WTC11 (cell line): ENCODE data around the gene TAF4. TPM values are rescaled to one million over a fixed set of nuclear protein-coding genes. Genes with fewer than 3 reads are reported as not detected.
A peak's percentile ranks its signal among the peaks of the same experiment; 100 is the strongest.

Source experiments
- ATAC-seq: fragments of 200-7000 bp; cut with Tn5 transposase; 2 replicates; pipeline ENCODE4 v1.10.0; 2021; ENCODE audit warnings: mild to moderate bottlenecking, moderate library complexity
- CTCF ChIA-PET: fragments of 300-600 bp; sonication (Branson Sonifier 250); formaldehyde crosslinking; loops from one replicate; lab custom pipeline; 2021; ENCODE audit warnings: antibody characterized with exemption; lab: Charles Lee
- POLR2A ChIA-PET: fragments of 350-600 bp; sonication (Branson Sonifier 250); formaldehyde crosslinking; loops from one replicate; lab custom pipeline; 2021; ENCODE audit warnings: antibody characterized with exemption; lab: Charles Lee
- DNase-seq: peaks from one replicate; pipeline ENCODE4 v3.0.0; 2021; ENCODE audit warnings: low spot score
- H3K27ac Mint-ChIP-seq: 2 replicates; pipeline ENCODE4 v1.8.0; 2021; ENCODE audit warnings: mixed read lengths
- H3K27me3 Mint-ChIP-seq: 2 replicates; pipeline ENCODE4 v1.8.0; 2021; ENCODE audit warnings: low read depth, mild to moderate bottlenecking, moderate library complexity, mixed read lengths
- H3K36me3 Mint-ChIP-seq: 2 replicates; pipeline ENCODE4 v1.8.0; 2021; ENCODE audit warnings: mixed read lengths
- H3K4me1 Mint-ChIP-seq: 2 replicates; pipeline ENCODE4 v1.8.0; 2022; ENCODE audit warnings: mixed read lengths
- H3K4me3 Mint-ChIP-seq: 2 replicates; pipeline ENCODE4 v1.8.0; 2021; ENCODE audit warnings: mild to moderate bottlenecking, moderate library complexity, mixed read lengths
- H3K9me3 Mint-ChIP-seq: 2 replicates; pipeline ENCODE4 v1.8.0; 2021; ENCODE audit warnings: mixed read lengths
- CREB1 ChIP-seq: sonication (generic); formaldehyde crosslinking; IDR thresholded peaks from 2 replicates; pipeline ENCODE4 v1.8.0; 2023; ENCODE audit warnings: mild to moderate bottlenecking, missing genetic modification reagents
- E2F4 ChIP-seq: sonication (generic); formaldehyde crosslinking; IDR thresholded peaks from 2 replicates; pipeline ENCODE4 v1.8.1; 2022; ENCODE audit warnings: low read depth, mild to moderate bottlenecking, moderate library complexity, missing genetic modification reagents, borderline replicate concordance
- EMX1 ChIP-seq: fragments of 250-450 bp; sonication (Bioruptor Pico); IDR thresholded peaks from 2 replicates; pipeline ENCODE4 v1.8.0; 2021; ENCODE audit warnings: mild to moderate bottlenecking
- ETV6 ChIP-seq: sonication (generic); formaldehyde crosslinking; IDR thresholded peaks from 2 replicates; pipeline ENCODE4 v1.8.1; 2022; ENCODE audit warnings: mild to moderate bottlenecking, missing genetic modification reagents
- GTF2I ChIP-seq: fragments of 250-450 bp; sonication (Bioruptor Pico); conservative IDR thresholded peaks from 2 replicates; pipeline ENCODE4 v1.4.0; 2021; ENCODE audit warnings: mild to moderate bottlenecking
- IRF1 ChIP-seq: sonication (generic); formaldehyde crosslinking; IDR thresholded peaks from 2 replicates; pipeline ENCODE4 v1.8.0; 2023; ENCODE audit warnings: missing genetic modification reagents
- IRF2 ChIP-seq: sonication (generic); formaldehyde crosslinking; IDR thresholded peaks from 2 replicates; pipeline ENCODE4 v1.8.0; 2022; ENCODE audit warnings: low read depth, missing genetic modification reagents, borderline replicate concordance
- JAZF1 ChIP-seq: fragments of 250-450 bp; sonication (Bioruptor Pico); IDR thresholded peaks from 2 replicates; pipeline ENCODE4 v1.9.0; 2021; ENCODE audit warnings: moderate library complexity, mild to moderate bottlenecking, inconsistent platforms
- NR1H2 ChIP-seq: sonication (generic); formaldehyde crosslinking; IDR thresholded peaks from 2 replicates; pipeline ENCODE4 v1.9.0; 2021; ENCODE audit warnings: mild to moderate bottlenecking, moderate library complexity, missing genetic modification reagents
- PRRX2 ChIP-seq: fragments of 250-450 bp; sonication (Bioruptor Pico); IDR thresholded peaks from 2 replicates; pipeline ENCODE4 v1.8.0; 2021; ENCODE audit warnings: mild to moderate bottlenecking
- RELA ChIP-seq: sonication (generic); formaldehyde crosslinking; IDR thresholded peaks from 2 replicates; pipeline ENCODE4 v1.8.1; 2022; ENCODE audit warnings: missing genetic modification reagents, mild to moderate bottlenecking, borderline replicate concordance
- TCF7 ChIP-seq: sonication (generic); formaldehyde crosslinking; IDR thresholded peaks from 2 replicates; pipeline ENCODE4 v1.8.0; 2022; ENCODE audit warnings: mild to moderate bottlenecking, low read depth, missing genetic modification reagents, moderate library complexity
- ZNF138 ChIP-seq: sonication (generic); formaldehyde crosslinking; conservative IDR thresholded peaks from 2 replicates; pipeline ENCODE4 v1.8.1; 2022; ENCODE audit warnings: mild to moderate bottlenecking, moderate library complexity, missing genetic modification reagents
- ZNF396 ChIP-seq: fragments of 250-450 bp; sonication (Bioruptor Pico); IDR thresholded peaks from 2 replicates; pipeline ENCODE4 v1.8.0; 2021; ENCODE audit warnings: mild to moderate bottlenecking, moderate library complexity, borderline replicate concordance
- ZNF416 ChIP-seq: fragments of 250-450 bp; sonication (Bioruptor Pico); IDR thresholded peaks from 2 replicates; pipeline ENCODE4 v1.9.0; 2021; ENCODE audit warnings: mild to moderate bottlenecking, inconsistent platforms
- ZSCAN18 ChIP-seq: fragments of 250-450 bp; sonication (Bioruptor Pico); IDR thresholded peaks from 2 replicates; pipeline ENCODE4 v2.1.2; 2022; ENCODE audit warnings: mild to moderate bottlenecking, moderate library complexity
- total RNA-seq: library from RNA; stranded (reverse); gene quantifications from 3 replicates; pipeline ENCODE4 v1.2.3, GENCODE V29; 2021
- TF ChIP-seq, protein P1 (sequence below): fragments of 250-450 bp; sonication (Bioruptor Pico); IDR thresholded peaks from 2 replicates; pipeline ENCODE4 v1.9.0; 2021; ENCODE audit warnings: mild to moderate bottlenecking
- TF ChIP-seq, protein P2 (sequence below): sonication (generic); formaldehyde crosslinking; conservative IDR thresholded peaks from 2 replicates; pipeline ENCODE4 v1.8.1; 2022; ENCODE audit warnings: mild to moderate bottlenecking, missing genetic modification reagents
- TF ChIP-seq, protein P3 (sequence below): sonication (generic); formaldehyde crosslinking; IDR thresholded peaks from 2 replicates; pipeline ENCODE4 v1.8.1; 2022; ENCODE audit warnings: missing genetic modification reagents, borderline replicate concordance
- TF ChIP-seq, protein P4 (sequence below): sonication (generic); formaldehyde crosslinking; IDR thresholded peaks from 2 replicates; pipeline ENCODE4 v1.8.1; 2023; ENCODE audit warnings: mild to moderate bottlenecking, missing genetic modification reagents, moderate library complexity

TAF4 gene
- total RNA-seq, 1 experiment from 2014 or later: 34.4 TPM

DNA sequence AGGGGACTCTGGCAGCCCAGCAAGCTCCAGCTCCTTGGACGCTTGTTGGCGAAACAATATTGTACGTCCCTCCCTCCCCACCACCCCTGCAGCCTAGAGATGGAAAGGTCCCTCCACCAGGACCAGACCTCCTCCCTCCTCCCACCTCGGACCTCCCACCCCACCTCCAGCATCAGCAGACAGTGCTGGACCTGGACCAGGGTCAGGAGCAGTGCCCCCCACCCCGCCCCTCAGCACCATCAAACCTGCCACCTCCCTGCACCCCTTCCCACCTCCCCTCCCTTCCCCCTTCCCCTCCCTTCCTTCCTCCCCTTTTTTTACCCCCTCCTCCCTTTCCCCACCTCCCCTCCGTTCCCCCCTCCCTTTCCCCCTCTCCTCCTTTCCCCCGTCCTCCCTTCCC lies 98.4 kb downstream of the TAF4 start:
- H3K4me3 Mint-ChIP-seq: no peak overlapping the region
- no peak for DNase-seq
- H3K4me1 Mint-ChIP-seq: peaks cover 12% of the 10 kb centered on the region
- H3K27ac Mint-ChIP-seq: no peak overlapping the region
- ChIA-PET CTCF (interaction anchor here (0.8 kb wide), 1 partner anchor 44 kb away, joined by 3 read pairs; no protein-coding TSS in a partner anchor), POLR2A (no interaction called here)
- no peaks in the 10 kb centered on the region for H3K27me3 Mint-ChIP-seq
- H3K9me3 Mint-ChIP-seq: peaks cover 3% of the 10 kb centered on the region
- no peak for TF ChIP-seq JAZF1 (CRISPR knock-in tag)
- TF ChIP-seq, all 79 proteins: peak for 0
- no peak for ATAC-seq
- peaks cover 6% of the 10 kb centered on the region for H3K36me3 Mint-ChIP-seq

GRCh38 chr20:61966492-61967244 lies 99.0 kb downstream of the TAF4 start:
- H3K4me3 Mint-ChIP-seq: peak overlapping the region; percentile 22; the same call in 1 of the 2 replicates
- no peaks in the 10 kb centered on the region for H3K36me3 Mint-ChIP-seq
- ATAC-seq (no peak), DNase-seq (no peak)
- no peak overlapping the region for H3K27ac Mint-ChIP-seq
- H3K9me3 Mint-ChIP-seq: no peaks in the 10 kb centered on the region
- TF ChIP-seq GTF2I (CRISPR knock-in tag) (0 out of 2 replicates have a peak, but pooled peaks have one; percentile 9), TCF7 (CRISPR knock-in tag) (no peak)
- POLR2A ChIA-PET: no interaction called here
- H3K4me1 Mint-ChIP-seq: peaks cover 12% of the 10 kb centered on the region
- H3K27me3 Mint-ChIP-seq: no peaks in the 10 kb centered on the region
- CTCF ChIA-PET: interaction anchor here (0.8 kb wide), 1 partner anchor 44 kb away, joined by 3 read pairs; no protein-coding TSS in a partner anchor

- peak overlapping the region; percentile 42; the same call in 1 of the 2 replicates for H3K4me3 Mint-ChIP-seq
- H3K9me3 Mint-ChIP-seq: no peaks in the 10 kb centered on the region
- H3K27ac Mint-ChIP-seq: no peak overlapping the region
- peak; percentile 71 for DNase-seq
- ATAC-seq: peak; percentile 67
- no peaks in the 10 kb centered on the region for H3K27me3 Mint-ChIP-seq
- no peaks in the 10 kb centered on the region for H3K36me3 Mint-ChIP-seq
- POLR2A ChIA-PET: no interaction called here
- H3K4me1 Mint-ChIP-seq: peaks cover 12% of the 10 kb centered on the region
- CTCF ChIA-PET: no interaction called here
- no peak for TF ChIP-seq NR1H2 (CRISPR knock-in tag)
- no peak for TF ChIP-seq IRF2 (CRISPR knock-in tag)
- no peak for TF ChIP-seq CREB1 (CRISPR knock-in tag)
- TF ChIP-seq, protein P1, sequence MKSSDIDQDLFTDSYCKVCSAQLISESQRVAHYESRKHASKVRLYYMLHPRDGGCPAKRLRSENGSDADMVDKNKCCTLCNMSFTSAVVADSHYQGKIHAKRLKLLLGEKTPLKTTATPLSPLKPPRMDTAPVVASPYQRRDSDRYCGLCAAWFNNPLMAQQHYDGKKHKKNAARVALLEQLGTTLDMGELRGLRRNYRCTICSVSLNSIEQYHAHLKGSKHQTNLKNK (CRISPR knock-in tag): no peak
- TF ChIP-seq E2F4 (CRISPR knock-in tag): no peak
- no peak for TF ChIP-seq EMX1
- no peak for TF ChIP-seq PRRX2
- TF ChIP-seq ETV6 (CRISPR knock-in tag): no peak
- no peak for TF ChIP-seq ZSCAN18 (CRISPR knock-in tag)
- peak; percentile 96 for TF ChIP-seq GTF2I (CRISPR knock-in tag)
- no peak for TF ChIP-seq ZNF396 (CRISPR knock-in tag)
- TF ChIP-seq, protein P2, sequence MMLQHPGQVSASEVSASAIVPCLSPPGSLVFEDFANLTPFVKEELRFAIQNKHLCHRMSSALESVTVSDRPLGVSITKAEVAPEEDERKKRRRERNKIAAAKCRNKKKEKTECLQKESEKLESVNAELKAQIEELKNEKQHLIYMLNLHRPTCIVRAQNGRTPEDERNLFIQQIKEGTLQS (CRISPR knock-in tag): no peak
- TF ChIP-seq ZNF138 (CRISPR knock-in tag): no peak
- TF ChIP-seq RELA (CRISPR knock-in tag): no peak
- no peak for TF ChIP-seq IRF1
- TF ChIP-seq ZNF416: no peak
- TF ChIP-seq, protein P3, sequence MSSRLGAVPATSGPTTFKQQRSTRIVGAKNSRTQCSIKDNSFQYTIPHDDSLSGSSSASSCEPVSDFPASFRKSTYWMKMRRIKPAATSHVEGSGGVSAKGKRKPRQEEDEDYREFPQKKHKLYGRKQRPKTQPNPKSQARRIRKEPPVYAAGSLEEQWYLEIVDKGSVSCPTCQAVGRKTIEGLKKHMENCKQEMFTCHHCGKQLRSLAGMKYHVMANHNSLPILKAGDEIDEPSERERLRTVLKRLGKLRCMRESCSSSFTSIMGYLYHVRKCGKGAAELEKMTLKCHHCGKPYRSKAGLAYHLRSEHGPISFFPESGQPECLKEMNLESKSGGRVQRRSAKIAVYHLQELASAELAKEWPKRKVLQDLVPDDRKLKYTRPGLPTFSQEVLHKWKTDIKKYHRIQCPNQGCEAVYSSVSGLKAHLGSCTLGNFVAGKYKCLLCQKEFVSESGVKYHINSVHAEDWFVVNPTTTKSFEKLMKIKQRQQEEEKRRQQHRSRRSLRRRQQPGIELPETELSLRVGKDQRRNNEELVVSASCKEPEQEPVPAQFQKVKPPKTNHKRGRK: no peak
- TF ChIP-seq, protein P4, sequence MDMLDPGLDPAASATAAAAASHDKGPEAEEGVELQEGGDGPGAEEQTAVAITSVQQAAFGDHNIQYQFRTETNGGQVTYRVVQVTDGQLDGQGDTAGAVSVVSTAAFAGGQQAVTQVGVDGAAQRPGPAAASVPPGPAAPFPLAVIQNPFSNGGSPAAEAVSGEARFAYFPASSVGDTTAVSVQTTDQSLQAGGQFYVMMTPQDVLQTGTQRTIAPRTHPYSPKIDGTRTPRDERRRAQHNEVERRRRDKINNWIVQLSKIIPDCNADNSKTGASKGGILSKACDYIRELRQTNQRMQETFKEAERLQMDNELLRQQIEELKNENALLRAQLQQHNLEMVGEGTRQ (CRISPR knock-in tag): peak; percentile 45
These were observed 99.8 kb downstream of the TAF4 start for GRCh38 chr20:61965606-61966491.
